GM06990 (cell line): ENCODE measurements around the gene MMEL1.

Experiments used
- DNase-seq: peaks from one replicate; pipeline ENCODE4 v3.0.0-alpha.2; 2011; ENCODE audit not compliant: insufficient read length; ENCODE audit errors: extremely low read depth
- H3K27me3 ChIP-seq: replicated peaks from 2 replicates; pipeline ENCODE4 v1.6.0; 2011; ENCODE audit warnings: low read length; ENCODE audit not compliant: control insufficient read depth, insufficient read depth
- H3K36me3 ChIP-seq: 2 replicates; pipeline ENCODE4 v1.5.1; 2011; ENCODE audit warnings: low read length; ENCODE audit not compliant: control insufficient read depth, insufficient read depth
- H3K4me3 ChIP-seq: replicated peaks from 2 replicates; pipeline ENCODE4 v1.5.1; 2011; ENCODE audit warnings: low read depth, mild to moderate bottlenecking, control low read depth, low read length
- CTCF ChIP-seq: IDR thresholded peaks from 2 replicates; pipeline ENCODE4 v1.5.1; 2011; ENCODE audit warnings: low read length, control low read depth, mild to moderate bottlenecking, inconsistent platforms; ENCODE audit not compliant: insufficient read depth, poor library complexity, severe bottlenecking

The MMEL1 gene

GRCh38 chr1:2631136-2632050, 1.4 kb downstream of the MMEL1 start:
- no peaks in the 10 kb centered on the region for H3K36me3 ChIP-seq
- no peaks in the 10 kb centered on the region for H3K27me3 ChIP-seq
- TF ChIP-seq CTCF: no peak
- H3K4me3 ChIP-seq: no peak overlapping the region
- DNase-seq: no peak

- Histone ChIP-seq H3K4me3 (no peak overlapping the region), H3K36me3 (no peaks in the 10 kb centered on the region), H3K27me3 (no peaks in the 10 kb centered on the region)
- DNase-seq: no peak
- TF ChIP-seq CTCF: no peak
Observed at GRCh38 chr1:2630498-2631135, 2.2 kb downstream of the MMEL1 start.

- Histone ChIP-seq H3K4me3 (no peak overlapping the region), H3K36me3 (no peaks in the 10 kb centered on the region), H3K27me3 (no peaks in the 10 kb centered on the region)
- TF ChIP-seq CTCF: no peak
- DNase-seq: no peak
Observed at GRCh38 chr1:2629627-2630497, 3.0 kb downstream of the MMEL1 start.

- Histone ChIP-seq H3K27me3 (no peaks in the 10 kb centered on the region), H3K36me3 (no peaks in the 10 kb centered on the region), H3K4me3 (no peak overlapping the region)
- no peak for DNase-seq
- TF ChIP-seq CTCF: no peak
Observed at GRCh38 chr1:2628933-2629626, 3.7 kb downstream of the MMEL1 start.

GRCh38 chr1:2628191-2628932, 4.5 kb downstream of the MMEL1 start:
- Histone ChIP-seq H3K4me3 (no peak overlapping the region), H3K36me3 (no peaks in the 10 kb centered on the region), H3K27me3 (no peaks in the 10 kb centered on the region)
- TF ChIP-seq CTCF: no peak
- DNase-seq: no peak
